Skin of body (tissue), 2 donors: ENCODE data around the gene MRPL45. TPM values are rescaled to one million over a fixed set of nuclear protein-coding genes. Genes with fewer than 3 reads are reported as not detected.
"Not testable (repeated sequence)": the region's sequence is repeated elsewhere in the genome, so short reads cannot be mapped to it uniquely, and the experiment has no call there.

Experiments used
- DNase-seq: peaks from one replicate; lab custom pipeline; 2025; lab: John Stamatoyannopoulos, UW
- total RNA-seq: library from RNA; depleted of rRNA; stranded (reverse); fragments of >200 nt; gene quantifications from one replicate; pipeline ENCODE4 v1.2.3, GENCODE V29; 2014

Gene MRPL45
- 26.7 TPM for total RNA-seq

DNA sequence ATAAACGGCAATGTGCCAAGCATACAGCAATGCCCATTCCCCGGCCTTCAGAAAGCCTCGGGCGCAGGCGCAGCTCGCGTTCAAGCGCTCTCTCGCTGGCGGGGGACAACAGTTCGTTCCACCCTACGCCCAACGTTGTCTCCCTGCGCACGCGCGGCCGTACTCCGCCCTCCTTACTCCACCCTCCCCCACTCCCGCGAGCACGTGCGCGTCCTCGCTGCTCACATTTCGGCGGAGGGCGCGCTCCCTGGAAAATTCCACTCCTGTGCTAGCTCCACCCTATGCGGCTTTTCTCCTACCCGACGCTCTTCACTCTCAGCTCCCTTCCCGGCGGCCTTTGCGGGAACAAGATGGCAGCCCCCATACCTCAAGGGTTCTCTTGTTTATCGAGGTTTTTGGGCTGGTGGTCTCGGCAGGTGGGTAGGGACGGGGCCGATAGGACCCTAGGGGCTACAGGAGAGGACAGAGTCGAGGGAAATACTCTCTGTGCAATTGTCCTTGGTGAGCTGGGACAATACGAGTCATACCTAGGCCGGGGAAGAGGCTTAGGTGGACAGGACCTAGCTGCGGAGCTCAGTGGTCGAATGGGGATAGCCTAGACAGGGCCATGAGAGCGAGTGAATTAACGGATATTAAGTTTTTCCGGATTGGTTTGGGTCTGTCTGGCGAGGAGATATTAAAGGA lies at the start of gene MRPL45:
MRPL45 (plus strand) TSS at position 335 of the 684 bp plus-strand sequence; CDS start at position 351, 16 bp downstream.
- DNase-seq: peak; percentile 96

DNA sequence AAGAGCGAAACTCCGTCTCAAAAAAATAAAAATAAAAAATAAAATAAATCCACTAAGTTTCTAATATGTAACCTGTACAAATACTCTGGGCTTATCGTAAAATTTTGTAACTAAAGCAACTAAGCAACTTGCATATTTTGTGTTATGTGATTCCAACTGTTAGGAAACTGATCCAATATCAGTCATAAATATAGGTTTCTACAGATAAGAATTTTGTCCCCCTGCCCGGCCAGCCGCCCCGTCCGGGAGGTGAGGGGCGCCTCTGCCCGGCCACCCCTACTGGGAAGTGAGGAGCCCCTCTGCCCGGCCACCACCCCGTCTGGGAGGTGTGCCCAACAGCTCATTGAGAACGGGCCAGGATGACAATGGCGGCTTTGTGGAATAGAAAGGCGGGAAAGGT lies 43.8 kb upstream of the MRPL45 start:
- not testable (repeated sequence) for DNase-seq

DNA sequence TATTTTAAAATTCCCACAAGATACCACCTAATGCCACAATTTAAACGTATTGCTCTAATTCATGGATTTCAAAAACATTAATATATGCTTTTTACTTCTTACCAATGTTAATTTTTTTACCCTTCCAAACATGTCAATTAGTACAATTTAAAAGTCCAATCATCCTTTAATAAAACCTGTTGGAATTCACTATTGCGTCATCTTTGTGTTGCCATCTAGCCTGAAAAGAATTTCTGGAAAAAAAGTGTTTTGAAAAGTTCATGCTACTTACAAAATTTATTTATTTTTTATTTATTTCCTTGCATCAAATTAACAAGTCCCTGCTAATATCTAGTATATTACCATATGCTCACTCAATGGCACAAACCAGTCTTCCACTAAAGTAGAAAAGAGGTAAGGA lies 42.6 kb upstream of the MRPL45 start:
- not testable (repeated sequence) for DNase-seq

DNA sequence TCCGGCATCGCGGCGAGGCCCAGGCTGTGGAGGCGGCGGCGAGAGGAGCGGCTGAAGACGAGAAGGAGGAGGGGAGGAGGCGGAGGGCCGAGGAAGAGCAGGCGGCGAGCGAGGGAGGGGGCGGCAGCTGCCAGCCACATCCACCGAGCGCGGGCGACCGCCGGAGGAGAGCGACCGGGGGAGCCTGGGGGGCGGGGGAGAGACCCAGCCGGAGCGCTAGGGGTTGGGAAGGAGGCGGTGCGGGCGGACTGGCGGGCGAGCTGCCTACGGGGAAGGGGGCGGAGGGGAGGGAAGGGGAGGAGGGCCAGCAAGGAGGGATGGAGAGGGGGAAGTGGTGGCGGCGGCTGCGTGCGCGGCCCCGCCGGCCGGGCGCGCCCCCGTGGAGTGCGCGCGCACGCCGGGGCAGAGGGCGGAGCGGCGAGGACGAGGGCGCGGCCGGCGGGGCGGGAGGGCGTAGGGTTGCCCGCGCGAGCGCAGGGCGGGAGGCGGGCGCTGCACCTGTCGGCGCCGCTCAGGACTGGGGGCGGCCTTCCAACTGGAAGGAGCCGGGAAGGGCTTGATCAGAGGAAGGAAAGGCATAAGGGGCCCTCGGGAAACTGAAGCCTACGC lies 39.9 kb upstream of the MRPL45 start:
- DNase-seq: peak; percentile 63

DNA sequence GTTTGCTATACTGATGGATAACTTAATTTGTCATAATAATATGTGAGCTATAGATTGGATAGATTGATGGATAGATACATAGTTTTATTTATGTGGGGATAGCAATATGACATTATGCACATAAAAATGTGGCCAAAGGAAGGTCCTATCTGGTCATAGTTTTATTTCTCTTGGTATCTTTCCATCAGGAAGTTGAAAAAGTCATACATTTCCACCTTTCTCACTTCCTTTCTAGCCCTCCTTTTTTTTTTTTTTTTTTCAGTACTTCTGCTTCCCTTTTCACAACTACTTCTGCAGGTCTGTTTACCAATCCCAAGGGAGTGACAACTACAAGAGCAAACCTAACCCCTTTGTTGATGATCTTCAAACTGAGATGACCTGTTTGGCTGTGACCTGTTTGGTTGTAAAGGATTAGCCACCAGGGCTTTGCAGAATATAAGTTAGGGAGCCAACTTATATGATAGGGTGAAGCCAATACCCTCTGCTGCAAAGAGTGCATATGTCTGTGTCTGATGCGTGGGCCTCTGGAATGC lies 30.9 kb upstream of the MRPL45 start:
- not testable (repeated sequence) for DNase-seq

DNA sequence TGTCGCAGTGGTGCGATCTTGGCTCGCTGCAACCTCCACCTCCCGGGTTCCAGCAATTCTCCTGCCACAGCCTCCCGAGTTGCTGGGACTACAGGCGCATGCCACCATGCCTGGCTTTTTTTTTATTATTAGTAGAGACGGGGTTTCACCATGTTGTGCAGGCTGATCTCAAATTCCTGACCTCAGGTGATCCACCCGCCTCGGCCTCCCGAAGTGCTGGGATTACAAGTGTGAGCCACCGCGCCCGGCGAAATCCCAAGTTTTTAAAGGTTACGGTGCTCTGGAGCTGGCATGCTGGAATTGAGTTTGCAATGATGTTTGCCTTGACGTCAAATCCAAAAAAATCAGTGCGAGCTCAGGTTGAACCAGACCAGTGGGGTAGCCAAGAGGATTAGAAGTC lies 30.4 kb upstream of the MRPL45 start:
- not testable (repeated sequence) for DNase-seq

DNA sequence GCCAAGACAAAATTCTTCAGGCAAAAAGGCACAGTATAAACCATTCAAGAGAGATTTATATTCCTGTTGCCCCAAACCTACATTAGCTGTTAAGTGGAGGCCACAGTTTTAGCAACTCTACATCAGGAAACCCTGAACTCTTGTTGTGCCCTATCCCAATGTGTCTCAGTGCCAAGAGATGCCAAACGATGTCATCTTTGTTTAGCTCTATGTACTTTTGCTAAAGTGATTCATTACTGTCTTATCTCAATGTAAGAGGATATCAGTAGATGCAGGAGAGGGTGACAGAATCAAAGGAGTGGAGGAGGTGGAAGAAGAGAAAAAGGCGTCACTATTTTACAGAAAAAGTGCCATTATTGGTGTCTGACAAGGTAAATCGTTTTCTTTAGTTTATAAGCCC lies 28.8 kb upstream of the MRPL45 start:
- not testable (repeated sequence) for DNase-seq

DNA sequence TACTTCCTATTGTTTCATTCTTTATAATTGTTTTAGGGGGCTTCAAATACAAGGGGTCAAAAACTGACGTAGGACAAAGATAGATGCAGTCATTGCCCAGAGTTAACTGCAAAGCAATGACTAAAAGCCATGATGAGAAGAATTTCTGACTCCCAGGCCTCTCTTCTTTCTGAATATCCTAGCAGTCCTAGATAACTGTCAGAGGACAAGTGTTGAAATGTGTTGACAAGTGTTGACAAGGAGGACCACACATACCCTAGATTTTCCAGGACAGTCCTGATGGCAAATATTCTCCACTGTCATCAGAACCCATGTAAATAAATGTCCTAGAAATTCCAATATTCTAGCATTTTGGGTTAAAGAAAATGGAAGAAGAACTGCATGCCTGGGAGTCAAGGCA lies 27.9 kb upstream of the MRPL45 start:
- DNase-seq: not testable (repeated sequence)

DNA sequence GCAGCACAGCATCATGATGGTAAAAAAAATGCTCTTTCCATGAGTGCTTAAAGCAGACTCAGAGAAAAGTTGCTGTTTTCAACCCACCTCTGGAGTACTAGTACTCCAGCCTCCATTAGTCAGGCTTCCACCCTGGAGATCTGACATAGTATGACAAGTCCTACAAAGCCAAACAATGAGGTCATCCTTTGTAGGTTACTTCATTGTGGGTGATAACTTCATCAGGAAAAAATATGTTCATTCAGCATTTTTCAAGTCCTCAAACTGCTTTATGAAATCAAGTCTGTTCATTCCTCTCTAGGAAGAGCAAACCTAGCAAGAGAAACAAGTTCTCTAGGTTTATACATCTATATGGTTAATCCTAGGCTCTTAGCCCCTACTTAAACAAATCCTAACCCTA lies 27.4 kb upstream of the MRPL45 start:
- DNase-seq: not testable (repeated sequence)

DNA sequence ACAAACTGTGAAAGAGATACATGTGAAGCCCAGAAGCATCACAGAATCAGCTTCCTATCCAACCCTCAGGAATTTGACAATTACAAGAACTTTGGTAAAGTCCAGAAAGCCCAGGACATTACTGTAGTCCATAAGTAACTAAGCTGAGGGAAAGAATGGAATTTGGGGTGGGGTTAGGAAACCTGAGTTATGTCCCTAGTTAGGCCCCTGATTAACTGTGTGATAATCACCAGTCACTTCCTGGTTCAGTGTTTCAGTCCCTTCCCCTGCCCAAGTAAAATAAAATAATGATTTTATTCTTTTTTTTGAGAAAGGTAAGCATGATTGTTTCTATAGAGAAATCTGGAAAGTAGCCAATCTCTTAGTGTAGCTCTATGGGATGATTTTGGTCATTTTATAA lies 11.0 kb upstream of the MRPL45 start:
- not testable (repeated sequence) for DNase-seq

DNA sequence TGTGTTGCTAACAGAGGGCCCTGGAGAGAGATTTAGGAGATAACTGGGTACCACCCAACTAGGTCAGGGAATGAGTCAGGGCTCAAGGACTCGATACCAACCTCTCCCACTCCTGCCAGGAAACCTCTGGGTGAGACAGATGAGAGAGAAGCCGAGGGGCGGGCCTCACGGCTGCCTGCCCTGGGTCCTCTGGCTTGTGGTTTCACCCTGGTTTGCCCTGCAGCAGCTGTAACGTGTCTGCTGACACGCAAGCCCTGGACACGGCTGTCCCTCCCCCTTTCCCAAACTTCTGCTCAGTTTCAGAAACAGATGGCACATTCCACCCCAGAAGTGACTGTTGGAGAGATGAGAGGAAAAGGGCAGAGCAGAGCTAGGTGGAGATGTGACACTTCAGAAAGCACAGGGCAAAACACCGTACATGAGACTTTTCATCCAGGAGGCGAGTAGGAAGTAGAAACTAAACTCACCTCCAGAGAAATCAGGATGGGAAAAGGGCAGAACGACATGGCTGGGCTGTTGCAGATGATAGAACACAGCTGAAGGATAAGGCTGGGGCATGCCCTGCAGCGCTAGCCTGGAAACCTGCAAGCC lies 10.4 kb upstream of the MRPL45 start:
- not testable (repeated sequence) for DNase-seq

DNA sequence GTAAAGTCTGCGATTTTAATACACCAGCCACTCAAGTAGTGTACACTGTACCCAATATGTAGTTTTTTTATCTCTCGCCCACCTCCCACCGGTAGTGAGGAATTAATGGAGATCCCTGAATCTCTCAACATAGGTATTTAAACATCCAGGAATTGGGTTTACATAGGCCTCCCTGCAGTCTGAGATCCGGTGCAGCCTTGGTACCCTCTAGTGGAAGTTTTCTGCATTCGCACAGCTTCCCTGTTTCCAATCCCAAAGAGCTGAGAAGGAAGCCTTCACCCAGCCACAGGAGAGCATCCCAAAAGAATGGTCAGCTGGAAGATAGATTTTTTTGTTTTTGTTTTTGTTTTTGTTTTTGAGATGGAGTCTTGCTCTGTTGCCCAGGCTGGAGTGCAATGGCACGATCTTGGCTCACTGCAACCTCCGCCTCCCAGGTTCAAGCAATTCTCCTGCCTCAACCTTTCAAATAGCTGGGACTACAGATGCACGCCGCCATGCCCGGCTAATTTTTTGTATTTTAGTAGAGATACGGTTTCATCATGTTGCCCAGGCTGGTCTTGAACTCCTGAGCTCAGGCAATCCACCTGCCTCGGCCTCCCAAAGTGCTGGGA lies 8.6 kb upstream of the MRPL45 start:
- DNase-seq: not testable (repeated sequence)

DNA sequence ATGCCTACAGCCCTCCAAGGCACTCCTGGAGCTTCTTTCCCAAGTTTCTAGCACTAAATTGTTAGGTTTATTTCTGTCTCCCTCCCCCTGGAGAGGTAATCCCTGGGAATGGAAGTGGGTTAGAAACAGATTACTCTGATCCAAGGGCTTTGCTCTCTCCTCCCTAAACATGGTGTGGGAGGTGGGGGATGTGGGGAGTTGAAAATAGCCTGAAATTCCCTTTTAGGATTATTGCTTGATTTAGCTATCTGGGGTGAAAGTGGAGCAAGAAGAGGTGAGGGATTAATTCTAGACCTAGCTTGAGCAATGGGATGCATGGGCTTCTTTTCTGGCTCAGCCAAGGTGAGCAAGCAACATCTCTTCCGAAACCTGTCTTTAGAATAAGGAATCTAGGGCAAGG lies 7.2 kb upstream of the MRPL45 start:
- not testable (repeated sequence) for DNase-seq

DNA sequence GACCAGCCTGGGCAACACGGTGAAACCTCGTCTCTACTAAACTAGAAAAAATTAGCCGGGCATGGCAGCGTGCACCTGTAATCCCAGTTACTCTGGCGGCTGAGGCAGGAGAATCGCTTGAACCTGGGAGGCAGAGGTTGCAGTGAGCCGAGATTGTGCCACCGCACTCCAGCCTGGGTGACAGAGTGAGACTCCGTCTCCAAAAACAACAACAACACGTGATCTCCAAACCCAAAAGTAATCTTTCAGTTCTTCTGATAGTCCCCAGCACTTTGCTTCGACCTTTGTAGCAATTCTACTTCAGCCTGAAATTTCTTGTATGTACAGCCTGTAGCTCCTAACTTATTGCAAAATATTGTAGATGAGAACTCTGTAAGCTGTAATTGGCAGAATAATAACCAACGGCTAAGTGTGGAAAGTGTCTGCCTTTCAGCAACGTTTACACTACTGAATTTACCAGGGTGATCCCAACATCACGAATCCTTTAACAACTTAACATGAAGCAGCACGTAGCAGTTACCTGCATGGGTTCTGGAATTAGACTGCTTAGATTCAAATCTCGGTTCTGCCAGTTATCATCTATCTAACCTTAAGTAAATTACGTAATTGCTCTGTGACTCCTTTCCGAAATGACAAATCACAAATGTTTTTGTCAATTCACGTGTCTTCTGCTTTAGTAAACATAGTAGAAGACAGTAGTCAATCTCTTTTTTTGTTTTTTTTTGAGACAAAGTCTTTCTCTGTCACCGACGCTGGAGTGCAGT lies 1.2 kb upstream of the MRPL45 start:
- DNase-seq: not testable (repeated sequence)

DNA sequence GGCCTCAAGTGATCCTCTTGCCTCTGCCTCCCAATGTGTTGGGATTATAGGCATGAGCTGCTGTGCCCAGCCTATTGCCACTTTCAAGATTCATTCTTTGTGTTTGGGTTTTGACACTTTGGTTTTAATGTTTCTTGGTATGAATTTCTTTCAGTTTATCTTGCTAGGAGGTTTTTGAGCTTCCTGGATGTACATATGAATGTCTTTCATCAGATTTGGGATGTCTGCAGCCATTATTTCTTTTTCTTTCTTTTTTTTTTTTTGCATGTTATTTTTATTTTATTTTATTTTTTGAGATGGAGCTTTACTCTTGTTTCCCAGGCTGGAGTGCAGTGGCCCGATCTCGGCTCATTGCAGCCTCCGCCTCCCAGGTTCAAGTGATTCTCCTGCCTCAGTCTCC lies 18.5 kb downstream of the MRPL45 start:
- no peak for DNase-seq

DNA sequence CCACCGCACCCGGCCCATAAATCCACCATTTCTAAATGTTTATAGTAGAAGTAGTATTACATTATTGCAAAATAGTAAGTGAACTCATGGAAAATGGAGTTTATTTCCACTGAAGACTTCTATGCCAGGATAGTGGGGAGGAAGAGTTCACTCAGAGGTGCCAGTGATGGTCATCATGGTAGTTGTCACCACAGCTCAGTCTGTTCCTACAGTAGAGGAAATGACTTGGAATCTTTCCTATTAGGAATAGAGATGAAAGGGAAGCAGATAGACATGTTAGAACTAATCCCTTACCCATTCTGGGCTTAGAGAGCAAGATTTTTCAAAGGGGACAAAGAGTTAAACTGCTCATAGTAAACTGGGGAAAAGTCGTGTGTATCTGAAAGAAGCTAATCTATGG lies 20.1 kb downstream of the MRPL45 start:
- no peak for DNase-seq

DNA sequence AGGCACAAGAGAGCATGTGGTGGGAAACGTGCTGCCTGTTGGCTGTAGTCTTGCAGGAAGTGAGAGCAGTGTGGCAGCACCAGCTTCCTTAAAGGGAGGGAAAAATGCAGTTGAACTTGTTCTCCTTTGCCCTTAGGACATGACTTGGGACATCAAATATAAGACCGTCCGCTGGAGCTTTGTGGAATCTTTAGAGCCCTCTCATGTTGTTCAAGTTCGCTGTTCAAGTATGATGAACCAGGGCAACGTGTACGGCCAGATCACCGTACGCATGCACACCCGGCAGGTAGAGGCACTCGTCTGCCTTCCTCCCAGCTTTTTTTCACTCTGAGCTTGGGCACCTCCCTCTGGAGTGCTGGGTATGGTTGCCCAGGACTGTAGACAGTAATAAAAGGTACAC lies 23.5 kb downstream of the MRPL45 start:
- peak; percentile 8 for DNase-seq

DNA sequence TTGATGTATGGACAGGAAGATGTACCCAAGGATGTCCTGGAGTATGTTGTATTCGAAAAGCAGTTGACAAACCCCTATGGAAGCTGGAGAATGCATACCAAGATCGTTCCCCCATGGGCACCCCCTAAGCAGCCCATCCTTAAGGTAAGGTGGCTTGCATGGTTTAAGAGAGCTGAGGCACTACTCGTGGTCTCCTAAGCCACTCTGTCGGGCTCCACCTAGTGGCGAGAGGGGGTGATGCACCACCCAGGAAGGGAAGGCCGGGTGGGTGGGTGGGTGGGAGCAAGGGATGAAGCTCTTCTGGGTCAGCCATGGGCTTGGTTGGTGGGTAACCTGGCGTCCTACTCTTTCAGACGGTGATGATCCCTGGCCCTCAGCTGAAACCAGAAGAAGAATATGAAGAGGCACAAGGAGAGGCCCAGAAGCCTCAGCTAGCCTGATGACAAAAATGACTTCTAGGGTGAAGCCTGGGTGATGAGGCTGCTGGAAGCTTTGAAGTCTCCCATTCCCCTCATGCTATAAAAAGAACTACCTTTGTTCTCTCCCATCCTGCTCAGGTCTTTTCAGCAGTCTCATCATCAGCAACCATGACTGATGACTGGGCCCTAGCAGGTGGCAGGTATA lies 25.3 kb downstream of the MRPL45 start:
- no peak for DNase-seq

DNA sequence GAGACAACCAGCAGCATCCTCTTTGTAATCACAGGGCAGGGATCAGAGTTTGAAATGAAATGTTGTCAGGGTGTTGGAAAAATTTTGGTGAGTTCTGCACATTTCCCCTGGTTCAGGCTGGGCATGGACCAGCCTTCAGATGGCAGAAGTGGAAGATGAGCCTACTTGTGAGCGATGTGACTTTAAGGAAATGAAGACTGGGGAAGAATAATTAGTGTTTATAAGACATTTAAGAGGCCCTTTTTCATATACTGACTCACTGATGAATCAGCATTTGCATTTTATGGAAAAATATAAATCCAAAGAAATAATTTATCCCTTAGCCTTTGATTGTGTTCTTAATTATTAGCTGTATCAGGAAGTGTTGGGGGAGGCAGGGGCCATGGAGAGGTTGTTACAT lies 25.9 kb downstream of the MRPL45 start:
- no peak for DNase-seq

DNA sequence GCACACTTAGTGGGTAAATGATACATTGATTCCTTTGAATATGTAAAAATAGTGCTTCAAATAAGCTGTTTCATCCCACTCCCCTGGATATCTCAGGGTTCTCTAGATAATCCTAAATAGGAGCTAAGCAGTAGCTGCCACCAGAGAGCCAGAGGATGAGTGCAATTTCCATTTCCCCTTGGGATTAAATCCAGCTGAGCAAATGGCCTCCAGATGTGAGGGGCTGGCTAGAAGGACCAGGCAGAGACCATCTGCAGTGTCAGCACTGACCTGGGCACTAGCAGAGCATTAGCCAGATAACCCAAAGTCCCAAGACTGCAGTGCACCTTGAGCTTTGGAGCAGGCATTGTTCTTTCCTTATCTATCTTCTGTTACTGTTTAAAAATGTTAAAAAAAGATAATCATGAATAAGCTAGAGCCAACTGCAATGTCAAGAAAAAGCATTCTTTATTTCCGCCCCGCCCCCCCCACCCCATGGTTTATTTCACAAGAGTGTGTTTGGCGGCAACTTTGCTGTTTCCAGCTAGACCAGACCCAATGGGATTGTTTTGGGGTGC lies 27.3 kb downstream of the MRPL45 start:
- DNase-seq: no peak

DNA sequence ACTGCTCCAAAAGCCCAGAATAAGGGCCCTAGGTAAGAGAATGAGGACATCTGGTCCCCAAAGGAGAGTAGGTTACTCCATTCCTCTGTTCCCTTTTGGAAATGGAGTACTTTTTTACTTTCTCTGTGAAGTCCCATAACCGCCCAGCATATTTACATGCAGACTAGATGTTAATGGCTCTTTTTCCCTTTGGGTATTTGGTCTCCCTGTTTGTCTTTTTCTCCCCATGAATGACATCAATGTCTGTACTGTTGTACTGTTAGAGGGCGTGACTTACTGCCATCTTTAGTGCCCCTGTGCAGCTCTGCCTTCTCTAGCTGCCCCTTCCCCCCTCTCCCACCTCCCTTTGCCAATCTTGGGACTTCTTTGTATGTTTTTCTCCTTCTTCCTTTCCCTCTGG lies 27.8 kb downstream of the MRPL45 start:
- no peak for DNase-seq
